Neural cell (in vitro differentiated cells): ENCODE data around the gene SEC24D. TPM values are rescaled to one million over a fixed set of nuclear protein-coding genes. Genes with fewer than 3 reads are reported as not detected.

Source experiments
- H2AFZ ChIP-seq: fragments of 200-600, 300-800 bp; sonication (generic), shearing (Covaris generic); 2 replicates; pipeline ENCODE4 v1.6.0; 2014; ENCODE audit warnings: low read depth, mild to moderate bottlenecking, antibody characterized with exemption, low read length, moderate library complexity
- H3F3A ChIP-seq: fragments of 200-600 bp; shearing (Covaris generic); 2 replicates; pipeline ENCODE4 v1.6.1; 2016; ENCODE audit warnings: mild to moderate bottlenecking, moderate library complexity, mixed read lengths, antibody characterized with exemption, low read length; ENCODE audit not compliant: insufficient read depth, poor library complexity, severe bottlenecking
- H3K27ac ChIP-seq: fragments of 200-600, 300-800 bp; sonication (generic), shearing (Covaris generic); 2 replicates; pipeline ENCODE4 v1.5.1; 2014; ENCODE audit warnings: mild to moderate bottlenecking, low read length, moderate library complexity
- H3K27me3 ChIP-seq: fragments of 300-800, 200-600 bp; sonication (generic), shearing (Covaris generic); 2 replicates; pipeline ENCODE4 v1.6.0; 2014; ENCODE audit warnings: mild to moderate bottlenecking, low read depth, low read length, moderate library complexity; ENCODE audit not compliant: insufficient read depth
- H3K36me3 ChIP-seq: fragments of 300-800, 200-600 bp; sonication (generic), shearing (Covaris generic); 2 replicates; pipeline ENCODE4 v1.5.1; 2014; ENCODE audit warnings: mild to moderate bottlenecking, antibody characterized with exemption, low read length, moderate library complexity; ENCODE audit not compliant: insufficient read depth
- H3K4me2 ChIP-seq: fragments of 300-800, 200-600 bp; sonication (generic), shearing (Covaris generic); 2 replicates; pipeline ENCODE4 v1.6.0; 2014; ENCODE audit warnings: mild to moderate bottlenecking, low read length
- H3K4me3 ChIP-seq: fragments of 300-800, 200-600 bp; sonication (generic), shearing (Covaris generic); 2 replicates; pipeline ENCODE4 v1.5.1; 2014; ENCODE audit warnings: mild to moderate bottlenecking, low read length, moderate library complexity
- H3K79me2 ChIP-seq: fragments of 200-600 bp; shearing (Covaris generic); replicated peaks from 2 replicates; pipeline ENCODE4 v1.6.0; 2014; ENCODE audit warnings: mild to moderate bottlenecking, low read length, moderate library complexity; ENCODE audit not compliant: insufficient read depth
- H3K9ac ChIP-seq: fragments of 300-800, 200-600 bp; sonication (generic), shearing (Covaris generic); 2 replicates; pipeline ENCODE4 v1.6.1; 2016; ENCODE audit warnings: mild to moderate bottlenecking, low read length, mixed read lengths
- H3K9me2 ChIP-seq: fragments of 200-600 bp; shearing (Covaris generic); 2 replicates; pipeline ENCODE4 v1.6.1; 2016; ENCODE audit warnings: mild to moderate bottlenecking, low read length, mixed read lengths; ENCODE audit not compliant: insufficient read depth
- H3K9me3 ChIP-seq: fragments of 200-600, 300-800 bp; sonication (generic), shearing (Covaris generic); 2 replicates; pipeline ENCODE4 v1.6.1; 2016; ENCODE audit warnings: mild to moderate bottlenecking, mixed run types, low read length, moderate library complexity, mixed read lengths
- H4K20me1 ChIP-seq: fragments of 200-600 bp; shearing (Covaris generic); 2 replicates; pipeline ENCODE4 v1.6.1; 2016; ENCODE audit warnings: mild to moderate bottlenecking, mixed run types; ENCODE audit not compliant: insufficient read depth
- EP300 ChIP-seq: fragments of 450-650 bp; conservative IDR thresholded peaks from 2 replicates; pipeline ENCODE4 v1.6.1; 2014; ENCODE audit warnings: antibody characterized with exemption, mild to moderate bottlenecking, moderate library complexity; ENCODE audit not compliant: poor library complexity, severe bottlenecking
- EZH2 ChIP-seq: fragments of 200-600, 300-800 bp; shearing (Covaris generic), sonication (generic); IDR thresholded peaks from 2 replicates; pipeline ENCODE4 v1.6.1; 2014; ENCODE audit warnings: antibody characterized with exemption, low read length, borderline replicate concordance, mild to moderate bottlenecking; ENCODE audit not compliant: insufficient read depth, poor library complexity, severe bottlenecking
- MXI1 ChIP-seq: fragments of 450-650 bp; conservative IDR thresholded peaks from 2 replicates; pipeline ENCODE4 v1.6.1; 2014; ENCODE audit warnings: antibody characterized with exemption, mild to moderate bottlenecking; ENCODE audit not compliant: poor library complexity, severe bottlenecking
- POLR2AphosphoS5 ChIP-seq: IDR thresholded peaks from 2 replicates; pipeline ENCODE4 v1.6.1; 2012
- RAD21 ChIP-seq: fragments of 450-650 bp; conservative IDR thresholded peaks from 2 replicates; pipeline ENCODE4 v1.6.1; 2014; ENCODE audit warnings: antibody characterized with exemption, mild to moderate bottlenecking, moderate library complexity
- REST ChIP-seq: IDR thresholded peaks from 2 replicates; pipeline ENCODE4 v1.6.1; 2012; ENCODE audit warnings: borderline replicate concordance
- SMC3 ChIP-seq: fragments of 450-650 bp; conservative IDR thresholded peaks from 2 replicates; pipeline ENCODE4 v1.6.1; 2014; ENCODE audit warnings: antibody characterized with exemption, mild to moderate bottlenecking, moderate library complexity; ENCODE audit not compliant: poor library complexity
- TAF1 ChIP-seq: IDR thresholded peaks from 2 replicates; pipeline ENCODE4 v1.6.1; 2012; ENCODE audit warnings: low read depth
- polyA plus RNA-seq: library from polyadenylated mRNA; depleted of rRNA; stranded (reverse); fragments of >200 nt; gene quantifications from 2 replicates; pipeline ENCODE4 v1.2.3, GENCODE V29; 2014
- TF ChIP-seq, protein P1 (sequence below): fragments of 450-650 bp; IDR thresholded peaks from 2 replicates; pipeline ENCODE4 v1.5.1; 2014; ENCODE audit warnings: antibody characterized with exemption, mild to moderate bottlenecking, moderate library complexity; ENCODE audit not compliant: poor library complexity, severe bottlenecking

The SEC24D gene
- polyA plus RNA-seq, 1 donor from 2014 or later = 7.8 TPM

- H4K20me1 ChIP-seq = no peaks in the 10 kb centered on the region
- no peaks in the 10 kb centered on the region for H3K27me3 ChIP-seq
- H3K36me3 ChIP-seq = no peaks in the 10 kb centered on the region
- H3K4me3 ChIP-seq = no peak overlapping the region
- no peaks in the 10 kb centered on the region for H3K9me2 ChIP-seq
- no peak overlapping the region for H3K9ac ChIP-seq
- TF ChIP-seq MXI1 = no peak
- TF ChIP-seq, protein P1, sequence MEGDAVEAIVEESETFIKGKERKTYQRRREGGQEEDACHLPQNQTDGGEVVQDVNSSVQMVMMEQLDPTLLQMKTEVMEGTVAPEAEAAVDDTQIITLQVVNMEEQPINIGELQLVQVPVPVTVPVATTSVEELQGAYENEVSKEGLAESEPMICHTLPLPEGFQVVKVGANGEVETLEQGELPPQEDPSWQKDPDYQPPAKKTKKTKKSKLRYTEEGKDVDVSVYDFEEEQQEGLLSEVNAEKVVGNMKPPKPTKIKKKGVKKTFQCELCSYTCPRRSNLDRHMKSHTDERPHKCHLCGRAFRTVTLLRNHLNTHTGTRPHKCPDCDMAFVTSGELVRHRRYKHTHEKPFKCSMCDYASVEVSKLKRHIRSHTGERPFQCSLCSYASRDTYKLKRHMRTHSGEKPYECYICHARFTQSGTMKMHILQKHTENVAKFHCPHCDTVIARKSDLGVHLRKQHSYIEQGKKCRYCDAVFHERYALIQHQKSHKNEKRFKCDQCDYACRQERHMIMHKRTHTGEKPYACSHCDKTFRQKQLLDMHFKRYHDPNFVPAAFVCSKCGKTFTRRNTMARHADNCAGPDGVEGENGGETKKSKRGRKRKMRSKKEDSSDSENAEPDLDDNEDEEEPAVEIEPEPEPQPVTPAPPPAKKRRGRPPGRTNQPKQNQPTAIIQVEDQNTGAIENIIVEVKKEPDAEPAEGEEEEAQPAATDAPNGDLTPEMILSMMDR = peak; percentile 37
- TF ChIP-seq EP300 = no peak
- TF ChIP-seq RAD21 = no peak
- TF ChIP-seq TAF1 = no peak
- TF ChIP-seq REST = no peak
- TF ChIP-seq SMC3 = no peak
- no peak overlapping the region for H3K27ac ChIP-seq
- no peak overlapping the region for H2AFZ ChIP-seq
- no peaks in the 10 kb centered on the region for H3K9me3 ChIP-seq
- peaks cover 23% of the 10 kb centered on the region for H3K79me2 ChIP-seq
- H3K4me2 ChIP-seq = peak overlapping the region; percentile 4
- no peaks in the 10 kb centered on the region for H3F3A ChIP-seq
These were observed 153.0 kb downstream of the SEC24D start for GRCh38 chr4:118682928-118683327.

- Histone ChIP-seq H3F3A (no peaks in the 10 kb centered on the region), H3K9me2 (no peaks in the 10 kb centered on the region), H3K79me2 (peaks cover 2% of the 10 kb centered on the region), H3K9ac (no peak overlapping the region), H3K4me2 (no peak overlapping the region), H4K20me1 (no peaks in the 10 kb centered on the region), H3K27me3 (no peaks in the 10 kb centered on the region), H3K4me3 (no peak overlapping the region), H3K36me3 (no peaks in the 10 kb centered on the region), H2AFZ (no peak overlapping the region), H3K9me3 (no peaks in the 10 kb centered on the region), H3K27ac (no peak overlapping the region)
- TF ChIP-seq SMC3 (no peak), EP300 (no peak)
These were observed 155.1 kb downstream of the SEC24D start for GRCh38 chr4:118680808-118681207.

- Histone ChIP-seq H3K9me2 (no peaks in the 10 kb centered on the region), H3K79me2 (no peaks in the 10 kb centered on the region), H3K36me3 (no peaks in the 10 kb centered on the region), H3K27me3 (no peaks in the 10 kb centered on the region), H2AFZ (no peak overlapping the region), H3K9me3 (no peaks in the 10 kb centered on the region), H3K27ac (no peak overlapping the region), H3K9ac (no peak overlapping the region), H3K4me3 (no peak overlapping the region), H3K4me2 (no peak overlapping the region), H3F3A (no peaks in the 10 kb centered on the region), H4K20me1 (no peaks in the 10 kb centered on the region)
- TF ChIP-seq POLR2AphosphoS5 (no peak), MXI1 (no peak), TAF1 (no peak), REST (no peak), SMC3 (no peak), EZH2 (no peak), RAD21 (no peak), EP300 (no peak)
- TF ChIP-seq, protein P1 = no peak
These were observed 159.8 kb downstream of the SEC24D start for GRCh38 chr4:118676128-118676527.
